ENCODE results near the gene ANKRD23.

The ANKRD23 gene

GRCh38 chr2:96877042-96877451 lies 33.2 kb upstream of the ANKRD23 start:
- no peak for DNase-seq (ENCODE audit: low read depth)

GRCh38 chr2:96876269-96877041 lies 32.6 kb upstream of the ANKRD23 start:
- DNase-seq (ENCODE audit: low read depth): no peak

- no peak for DNase-seq (ENCODE audit: low read depth)
Measured at GRCh38 chr2:96875498-96876268, 31.9 kb upstream of the ANKRD23 start.

- DNase-seq (ENCODE audit: low read depth): no peak
Measured at GRCh38 chr2:96874198-96874831, 30.5 kb upstream of the ANKRD23 start.

- DNase-seq (ENCODE audit: low read depth): no peak
Measured at GRCh38 chr2:96873651-96874096, 29.9 kb upstream of the ANKRD23 start.

GRCh38 chr2:96872591-96873349 lies 28.9 kb upstream of the ANKRD23 start:
- DNase-seq (ENCODE audit: low read depth): no peak

GRCh38 chr2:96870626-96871255 lies 26.9 kb upstream of the ANKRD23 start:
- DNase-seq (ENCODE audit: low read depth): no peak

GRCh38 chr2:96869822-96870625 lies 26.2 kb upstream of the ANKRD23 start, which contains the start of gene SEMA4C:
TSS of gene SEMA4C (minus strand) at chr2:96870080. CDS start at chr2:96867886, 2,194 bp downstream.
- DNase-seq (ENCODE audit: low read depth): no peak

GRCh38 chr2:96869281-96869821 lies 25.5 kb upstream of the ANKRD23 start:
- no peak for DNase-seq (ENCODE audit: low read depth)

- DNase-seq (ENCODE audit: low read depth): peak; percentile 81
Measured at GRCh38 chr2:96868555-96869280, 24.9 kb upstream of the ANKRD23 start.

GRCh38 chr2:96867756-96868554 lies 24.1 kb upstream of the ANKRD23 start:
- DNase-seq (ENCODE audit: low read depth): no peak

- no peak for DNase-seq (ENCODE audit: low read depth)
Measured at GRCh38 chr2:96866986-96867755, 23.4 kb upstream of the ANKRD23 start.

- peak; percentile 78 for DNase-seq (ENCODE audit: low read depth)
Measured at GRCh38 chr2:96866586-96866985, 22.8 kb upstream of the ANKRD23 start.

- DNase-seq (ENCODE audit: low read depth): no peak
Measured at GRCh38 chr2:96866149-96866548, 22.3 kb upstream of the ANKRD23 start.

- DNase-seq (ENCODE audit: low read depth): no peak
Measured at GRCh38 chr2:96865654-96866053, 21.8 kb upstream of the ANKRD23 start.

GRCh38 chr2:96864343-96865091 lies 20.7 kb upstream of the ANKRD23 start:
- no peak for DNase-seq (ENCODE audit: low read depth)

All from CMK (cell line).